Bronchial epithelial cell (primary cell): ENCODE results near the gene NUAK2. TPM values are rescaled to one million over a fixed set of nuclear protein-coding genes. Genes with fewer than 3 reads are reported as not detected.

ENCODE experiments used
- DNase-seq: peaks from one replicate; pipeline ENCODE4 v3.0.0-alpha.2; 2010; ENCODE audit warnings: low read depth
- FAIRE-seq: peaks from 2 replicates; lab custom pipeline; 2011; peaks lifted over from hg19 to GRCh38; lab: Jason Lieb, UNC
- H3K27me3 ChIP-seq: 2 replicates; pipeline ENCODE4 v1.5.1; 2011; ENCODE audit warnings: low read length; ENCODE audit not compliant: control insufficient read depth, insufficient read depth
- H3K36me3 ChIP-seq: 2 replicates; pipeline ENCODE4 v1.5.1; 2011; ENCODE audit warnings: low read length; ENCODE audit not compliant: control insufficient read depth, insufficient read depth
- H3K4me3 ChIP-seq: 2 replicates; pipeline ENCODE4 v1.5.1; 2011; ENCODE audit warnings: mild to moderate bottlenecking, low read depth, low read length, control low read depth
- total RNA-seq: library from RNA; depleted of rRNA; stranded (reverse); fragments of >200 nt; gene quantifications from 2 replicates; pipeline ENCODE4 v1.2.1, GENCODE V29; 2014
- TF ChIP-seq, protein P1 (sequence below): IDR thresholded peaks from 2 replicates; pipeline ENCODE4 v1.5.1; 2011; ENCODE audit warnings: mild to moderate bottlenecking, moderate library complexity, low read length, control low read depth, inconsistent platforms; ENCODE audit not compliant: insufficient read depth, severe bottlenecking

NUAK2 gene
- total RNA-seq, 1 donor from 2014 or later = 3.9 TPM

DNA sequence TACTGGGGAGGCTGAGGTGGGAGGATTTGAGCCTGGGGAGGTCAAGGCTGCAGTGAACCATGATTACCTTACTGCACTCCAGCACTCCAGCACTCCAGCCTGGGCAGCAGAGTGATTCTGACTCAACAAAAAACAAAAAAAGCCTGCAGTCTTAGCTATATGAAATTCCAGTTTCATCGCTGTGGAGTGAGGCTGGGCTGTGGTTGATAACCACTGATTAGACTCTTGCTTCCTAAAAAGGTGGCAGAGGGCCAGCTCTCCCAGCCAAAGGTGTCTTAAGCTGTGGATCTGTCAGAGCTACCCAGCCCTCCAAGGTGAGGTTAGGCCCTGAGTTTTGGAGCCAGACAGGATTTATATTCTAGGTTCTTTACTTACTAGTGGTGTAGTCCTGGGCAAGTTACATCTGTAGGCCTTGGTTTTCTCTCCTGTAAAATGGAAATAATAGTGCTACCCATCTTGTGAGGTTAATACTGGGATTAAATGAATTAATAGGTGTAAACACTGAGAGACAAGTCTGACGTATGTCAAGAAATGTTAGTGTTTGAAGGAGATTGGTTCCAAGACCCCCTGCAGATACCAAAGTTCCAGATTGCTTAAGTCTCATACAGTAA is 57.9 kb downstream of the NUAK2 start:
- H3K27me3 ChIP-seq = no peaks in the 10 kb centered on the region
- no peaks in the 10 kb centered on the region for H3K36me3 ChIP-seq
- FAIRE-seq (no peak), DNase-seq (peak; percentile 37)
- no peak overlapping the region for H3K4me3 ChIP-seq
- TF ChIP-seq, protein P1, sequence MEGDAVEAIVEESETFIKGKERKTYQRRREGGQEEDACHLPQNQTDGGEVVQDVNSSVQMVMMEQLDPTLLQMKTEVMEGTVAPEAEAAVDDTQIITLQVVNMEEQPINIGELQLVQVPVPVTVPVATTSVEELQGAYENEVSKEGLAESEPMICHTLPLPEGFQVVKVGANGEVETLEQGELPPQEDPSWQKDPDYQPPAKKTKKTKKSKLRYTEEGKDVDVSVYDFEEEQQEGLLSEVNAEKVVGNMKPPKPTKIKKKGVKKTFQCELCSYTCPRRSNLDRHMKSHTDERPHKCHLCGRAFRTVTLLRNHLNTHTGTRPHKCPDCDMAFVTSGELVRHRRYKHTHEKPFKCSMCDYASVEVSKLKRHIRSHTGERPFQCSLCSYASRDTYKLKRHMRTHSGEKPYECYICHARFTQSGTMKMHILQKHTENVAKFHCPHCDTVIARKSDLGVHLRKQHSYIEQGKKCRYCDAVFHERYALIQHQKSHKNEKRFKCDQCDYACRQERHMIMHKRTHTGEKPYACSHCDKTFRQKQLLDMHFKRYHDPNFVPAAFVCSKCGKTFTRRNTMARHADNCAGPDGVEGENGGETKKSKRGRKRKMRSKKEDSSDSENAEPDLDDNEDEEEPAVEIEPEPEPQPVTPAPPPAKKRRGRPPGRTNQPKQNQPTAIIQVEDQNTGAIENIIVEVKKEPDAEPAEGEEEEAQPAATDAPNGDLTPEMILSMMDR = no peak

DNA sequence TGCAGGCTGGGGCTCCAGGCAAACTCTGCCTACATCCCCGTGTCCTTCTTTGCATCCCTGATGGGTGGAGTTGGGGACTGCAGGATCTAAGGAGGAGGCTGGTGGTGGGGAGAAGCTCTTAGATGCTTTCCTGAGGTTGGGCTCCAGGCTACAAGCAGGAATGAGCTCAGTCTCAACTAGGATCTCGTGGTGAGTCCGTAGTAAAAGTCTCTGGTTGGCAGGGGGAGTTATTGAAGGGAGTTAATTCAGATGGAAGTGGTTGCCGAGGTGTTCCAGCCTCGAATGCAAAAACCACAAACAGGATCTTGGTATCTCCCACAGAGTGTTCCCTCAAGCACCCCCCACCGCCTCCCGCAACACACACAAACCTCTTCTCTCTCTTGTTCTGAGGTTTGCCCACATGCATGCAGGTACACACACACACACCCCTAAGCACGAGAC is 58.8 kb downstream of the NUAK2 start:
- no peak for DNase-seq
- H3K36me3 ChIP-seq = no peaks in the 10 kb centered on the region
- no peak overlapping the region for H3K4me3 ChIP-seq
- no peak for FAIRE-seq
- TF ChIP-seq, protein P1 = no peak
- no peaks in the 10 kb centered on the region for H3K27me3 ChIP-seq

DNA sequence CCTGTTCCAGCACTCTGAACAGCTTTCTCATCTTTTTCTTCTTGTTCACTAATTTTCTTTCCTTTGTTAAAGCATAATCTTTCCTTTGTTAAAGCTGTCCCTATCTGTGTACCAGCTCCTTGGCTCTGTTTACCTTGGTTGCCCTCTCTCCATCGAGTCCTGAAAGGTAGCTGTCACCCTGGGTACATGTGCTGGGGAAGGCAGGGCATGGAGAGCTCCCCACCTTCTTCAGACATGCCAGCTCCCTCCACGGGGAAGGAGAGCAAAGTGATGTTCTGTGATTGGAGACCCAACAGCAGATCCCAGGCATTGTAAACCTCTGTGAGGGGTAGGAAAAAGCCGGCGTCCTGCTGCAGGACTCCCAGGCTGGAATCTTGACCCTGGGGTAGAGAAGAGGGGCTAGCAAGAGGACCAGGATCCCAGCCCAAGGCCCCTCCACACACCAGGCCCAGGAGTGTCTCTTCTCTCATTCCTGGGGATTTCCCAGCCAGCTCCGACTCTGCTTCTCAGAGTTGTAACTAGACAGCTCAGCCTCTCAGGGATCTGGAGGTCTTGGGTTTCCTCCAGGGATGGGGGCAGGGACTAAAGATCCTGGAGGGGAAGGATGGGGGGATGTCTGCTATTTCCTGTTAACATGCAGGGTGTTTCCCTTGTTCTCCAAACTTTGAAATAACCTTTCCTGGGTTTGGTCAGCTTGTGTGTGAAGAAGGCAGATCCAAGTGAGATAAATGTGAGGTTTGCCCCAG is 59.4 kb downstream of the NUAK2 start:
- TF ChIP-seq, protein P1 = no peak
- no peak overlapping the region for H3K4me3 ChIP-seq
- no peaks in the 10 kb centered on the region for H3K36me3 ChIP-seq
- no peak for DNase-seq
- H3K27me3 ChIP-seq = no peaks in the 10 kb centered on the region
- no peak for FAIRE-seq

DNA sequence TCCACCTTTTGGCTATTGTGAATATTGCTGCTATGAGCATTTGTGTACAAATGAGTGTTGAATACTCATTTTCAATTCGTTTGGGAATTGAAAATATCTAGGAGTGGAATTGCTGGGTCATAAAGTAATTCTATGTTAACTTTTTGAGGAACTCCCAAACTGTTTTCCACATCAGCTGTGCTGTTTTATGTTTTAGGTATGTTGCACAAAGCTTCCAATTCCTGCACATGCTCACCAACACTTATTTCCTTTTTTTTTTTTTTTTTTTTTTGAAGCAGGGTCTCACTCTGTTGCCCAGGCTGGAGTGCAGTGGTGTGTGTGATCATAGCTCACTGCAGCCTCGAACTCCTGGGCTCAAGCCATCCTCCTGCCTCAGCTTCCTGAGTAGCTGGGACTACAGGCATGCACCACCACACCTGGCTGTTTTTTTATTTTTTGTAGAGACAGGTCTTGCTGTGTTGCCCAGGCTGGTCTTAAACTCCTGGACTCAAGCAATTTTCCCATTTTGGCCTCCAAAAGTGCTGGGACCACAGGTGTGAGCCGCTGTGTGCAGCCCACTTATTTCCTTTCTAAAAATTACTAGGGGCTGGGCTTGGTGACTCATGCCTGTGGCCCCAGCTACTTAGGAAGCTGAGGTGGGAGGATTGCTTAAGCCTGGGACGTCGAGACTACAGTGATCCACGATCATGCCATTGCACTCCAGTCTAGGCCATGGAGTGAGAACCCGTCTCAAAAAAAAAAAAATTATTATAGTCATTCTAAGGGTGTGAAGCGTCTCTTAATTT is 60.4 kb downstream of the NUAK2 start:
- TF ChIP-seq, protein P1 = no peak
- no peak for FAIRE-seq
- H3K27me3 ChIP-seq = no peaks in the 10 kb centered on the region
- H3K36me3 ChIP-seq = no peaks in the 10 kb centered on the region
- no peak overlapping the region for H3K4me3 ChIP-seq
- peak; percentile 78 for DNase-seq

DNA sequence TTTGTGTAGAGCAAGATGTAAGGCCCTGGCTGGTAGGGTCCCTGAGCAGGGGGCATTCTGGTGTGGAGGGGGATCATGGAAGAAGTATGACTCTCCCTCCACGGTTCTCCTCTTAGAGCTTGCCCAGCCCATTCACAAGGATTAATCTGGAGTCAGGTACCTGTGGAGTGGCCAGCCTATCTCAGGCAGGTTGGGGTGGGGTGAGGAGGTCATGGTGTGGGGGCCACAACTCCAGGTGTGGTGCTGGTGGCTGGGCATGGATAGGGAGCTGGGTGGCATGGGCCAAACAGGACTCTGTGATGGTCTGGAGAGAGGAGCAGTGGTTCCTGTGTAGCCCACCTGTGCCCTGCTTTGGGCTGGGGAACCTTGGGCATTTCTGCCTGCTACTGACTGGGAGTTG is 61.5 kb downstream of the NUAK2 start:
- FAIRE-seq = no peak
- TF ChIP-seq, protein P1 = no peak

More for the DNA sequence above, 61.5 kb downstream of the NUAK2 start:
- Histone ChIP-seq H3K4me3 (no peak overlapping the region), H3K27me3 (no peaks in the 10 kb centered on the region), H3K36me3 (no peaks in the 10 kb centered on the region)
- no peak for DNase-seq
